ENCODE results near the gene COG5.

Gene COG5

DNA sequence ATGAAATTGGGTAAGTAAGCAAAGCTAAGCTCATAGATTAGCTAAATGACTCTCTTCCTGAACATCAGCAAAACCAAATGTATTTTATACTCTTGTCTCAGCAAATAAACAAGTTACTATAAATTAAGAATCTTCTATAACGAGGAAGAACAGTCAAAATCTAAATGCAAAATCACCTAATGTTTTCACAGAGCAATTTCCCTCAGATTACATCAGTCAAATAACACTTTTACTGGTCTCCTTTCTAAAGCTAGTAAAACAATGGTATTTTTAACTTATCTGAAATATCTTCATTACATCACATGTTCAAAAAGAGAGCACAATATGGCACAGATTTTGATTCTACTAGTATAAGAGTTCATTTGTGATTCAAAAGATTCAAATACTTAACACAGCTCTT, 110.3 kb downstream of the COG5 start:
- no peak for DNase-seq

DNA sequence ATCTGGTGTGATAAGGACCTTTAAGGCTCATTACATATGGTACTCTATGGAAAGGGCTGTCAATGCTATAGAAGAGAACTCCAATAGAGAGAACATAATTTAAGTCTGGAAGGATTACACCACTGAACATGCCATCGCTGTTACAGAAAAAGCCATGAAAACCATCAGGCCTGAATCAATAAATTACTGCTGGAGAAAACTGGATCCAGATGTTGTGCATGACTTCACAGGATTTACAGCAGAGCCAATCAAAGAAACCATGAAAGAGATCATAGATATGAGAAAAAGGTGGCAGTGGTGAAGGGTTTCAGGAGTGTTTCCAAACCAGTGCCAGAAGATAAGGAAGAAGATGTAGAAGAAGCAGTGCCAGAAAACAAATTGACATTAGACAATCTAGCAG, 112.8 kb downstream of the COG5 start:
- DNase-seq = no peak

DNA sequence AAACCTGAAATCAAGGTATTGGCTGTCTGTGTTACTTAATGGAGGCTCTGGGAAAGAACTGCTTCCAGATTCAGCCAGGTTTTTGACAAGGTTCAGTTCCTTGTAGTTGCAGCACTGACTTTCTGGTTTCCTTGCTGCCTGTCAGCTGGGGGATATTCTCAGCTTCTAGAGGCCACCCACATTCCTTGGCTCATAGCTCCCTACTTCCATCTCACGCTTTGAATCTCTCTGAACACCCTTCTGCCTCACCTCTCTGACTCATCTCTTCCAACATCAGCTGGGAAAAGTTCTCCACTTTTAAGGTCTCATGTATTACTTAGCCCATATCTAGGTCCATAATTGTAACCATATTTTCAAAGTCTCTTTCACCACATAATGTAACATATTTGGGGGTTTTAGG, 116.7 kb downstream of the COG5 start:
- no peak for DNase-seq

DNA sequence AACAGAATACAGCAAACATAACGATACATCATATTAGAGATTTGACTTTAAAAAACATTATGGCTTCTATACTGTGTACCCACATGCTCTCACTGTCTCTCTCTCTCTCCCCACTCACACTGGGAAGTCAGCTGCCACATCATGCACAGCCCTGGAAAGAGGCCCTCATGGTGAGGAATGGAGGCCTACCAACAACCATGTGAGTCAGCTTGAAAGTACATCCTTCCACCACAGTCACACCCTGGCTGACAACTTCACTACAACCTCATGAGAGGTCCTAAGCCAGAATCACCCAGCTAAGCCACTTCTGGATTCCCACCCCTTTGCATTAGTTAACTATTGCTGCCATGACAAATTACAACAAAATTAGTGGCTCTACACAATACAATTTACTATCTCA, 117.2 kb downstream of the COG5 start:
- DNase-seq = no peak

DNA sequence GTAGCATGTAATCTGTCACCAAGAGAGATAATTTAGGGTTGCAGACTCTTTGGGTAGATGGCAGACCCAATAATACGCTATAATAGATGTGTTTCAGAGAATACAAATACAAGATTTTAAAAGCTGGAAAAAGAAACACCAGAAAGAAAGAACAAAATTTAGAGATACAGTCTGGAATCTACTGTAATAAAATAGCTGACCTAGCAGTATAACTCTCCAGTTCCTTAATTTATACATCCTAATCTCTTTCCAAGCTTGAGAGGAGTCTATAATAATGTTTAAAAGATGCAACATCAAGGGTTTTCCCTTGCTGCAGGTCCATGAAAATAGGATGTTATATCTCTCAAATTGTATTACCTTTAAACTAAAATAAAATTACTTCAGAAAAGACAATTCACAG, 121.0 kb downstream of the COG5 start:
- DNase-seq = no peak

DNA sequence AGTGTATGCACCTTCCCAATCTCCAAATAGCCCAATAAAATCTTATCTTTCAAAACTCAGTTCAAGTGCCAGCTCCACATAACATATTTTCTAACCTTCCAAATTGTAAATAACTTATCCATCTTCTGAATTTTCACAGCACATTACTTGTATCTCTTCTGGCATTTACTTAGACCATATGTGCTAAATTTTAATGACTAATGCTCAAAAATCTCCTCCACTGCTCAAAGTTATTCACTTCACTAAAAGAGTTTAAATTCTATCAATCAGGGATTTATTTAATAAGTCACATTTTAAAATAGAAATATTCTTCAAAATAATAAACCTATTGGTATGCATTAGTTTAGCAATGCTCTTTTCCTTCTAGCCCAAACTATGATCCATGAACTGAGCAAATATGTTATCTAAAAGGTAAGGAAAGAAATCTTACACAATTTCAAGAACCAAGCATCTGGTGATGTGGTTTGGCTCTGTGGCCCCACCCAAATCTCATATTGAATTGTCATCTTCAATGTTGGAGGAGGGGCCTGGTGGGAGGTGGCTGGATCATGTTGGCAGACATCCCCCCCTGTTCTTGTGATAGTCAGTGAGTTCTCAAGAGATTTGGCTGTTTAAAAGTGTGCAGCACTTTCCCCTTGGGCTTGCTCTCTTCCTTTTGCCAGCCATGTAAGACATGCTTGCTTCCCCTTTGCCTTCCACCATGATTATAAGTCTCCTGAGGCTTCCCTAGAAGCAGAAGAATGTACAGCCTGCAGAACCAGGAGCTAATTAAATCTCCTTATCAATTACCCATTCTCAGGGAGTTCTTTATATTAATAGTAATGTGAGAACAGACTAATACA, 121.9 kb downstream of the COG5 start:
- DNase-seq = no peak

DNA sequence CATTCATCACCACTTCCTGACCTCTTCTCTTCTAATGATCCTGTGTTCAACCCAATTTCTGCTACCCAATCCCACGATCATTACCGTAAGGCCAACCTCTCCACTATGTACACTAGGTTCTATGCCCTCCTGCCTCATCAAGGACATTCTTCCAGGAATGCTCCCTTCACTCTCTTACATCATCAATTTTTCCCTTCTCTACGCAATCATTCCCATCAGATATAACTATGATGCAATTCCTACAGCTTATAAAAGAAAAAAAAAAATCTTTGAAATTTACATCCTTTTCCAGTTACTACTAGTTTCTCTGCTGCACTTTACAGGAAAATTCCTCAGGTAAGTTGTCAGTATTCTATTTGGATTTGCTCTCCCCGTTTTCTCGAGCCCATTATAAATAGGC, 124.7 kb downstream of the COG5 start:
- no peak for DNase-seq

DNA sequence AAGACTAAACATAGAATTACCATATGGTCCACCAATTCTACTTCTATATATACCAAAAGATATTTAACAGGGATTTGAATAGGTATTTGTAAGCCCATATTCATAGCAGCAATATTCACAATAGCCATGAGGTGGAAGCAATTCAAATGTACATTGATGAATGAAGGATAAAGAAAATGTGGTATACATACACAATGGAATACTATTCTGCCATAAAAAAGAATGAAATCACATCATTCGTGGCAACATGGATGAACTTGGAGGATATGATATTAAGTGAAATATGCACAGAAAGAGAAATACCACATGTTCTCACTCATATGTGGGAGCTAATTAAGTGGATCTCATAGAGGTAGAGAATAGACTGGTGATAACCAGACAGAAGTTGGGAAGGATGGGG, 128.0 kb downstream of the COG5 start:
- no peak for DNase-seq

DNA sequence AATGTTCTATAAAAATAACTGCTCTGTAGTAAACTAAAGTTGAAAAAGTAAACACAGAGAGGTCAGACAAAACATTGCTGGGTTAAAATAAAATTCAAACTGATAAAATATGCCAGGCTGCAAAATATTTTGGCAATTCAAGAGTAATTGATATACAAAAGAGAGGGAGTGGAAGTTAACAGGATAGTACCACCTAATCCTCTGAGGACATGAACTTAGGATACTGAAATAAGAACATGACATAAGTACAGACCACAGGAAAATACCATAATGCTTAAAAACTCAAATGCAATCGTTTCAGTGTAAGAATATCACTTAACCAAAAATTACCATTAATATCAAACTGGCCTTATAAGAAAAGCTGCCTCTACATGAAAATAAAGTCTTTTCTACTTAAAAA, 131.5 kb downstream of the COG5 start:
- DNase-seq = no peak

DNA sequence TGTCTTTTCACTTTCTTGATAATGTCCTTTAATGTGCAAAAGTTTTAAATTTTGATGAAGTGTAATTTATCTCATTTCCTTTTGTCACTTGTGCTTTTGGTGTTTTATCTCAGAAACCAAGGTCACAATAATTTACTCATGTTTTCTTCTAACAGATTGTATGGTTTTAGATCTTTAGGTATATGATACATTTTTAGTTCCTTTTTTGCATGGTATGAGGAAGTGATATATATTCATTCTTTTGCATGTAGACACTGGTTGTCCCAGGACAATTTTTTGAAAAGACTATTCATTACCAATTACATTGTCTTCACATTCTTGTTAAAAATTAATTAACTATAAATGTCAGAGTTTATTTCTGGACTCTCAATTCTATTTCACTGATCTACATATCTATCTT, 133.7 kb downstream of the COG5 start:
- DNase-seq = no peak

DNA sequence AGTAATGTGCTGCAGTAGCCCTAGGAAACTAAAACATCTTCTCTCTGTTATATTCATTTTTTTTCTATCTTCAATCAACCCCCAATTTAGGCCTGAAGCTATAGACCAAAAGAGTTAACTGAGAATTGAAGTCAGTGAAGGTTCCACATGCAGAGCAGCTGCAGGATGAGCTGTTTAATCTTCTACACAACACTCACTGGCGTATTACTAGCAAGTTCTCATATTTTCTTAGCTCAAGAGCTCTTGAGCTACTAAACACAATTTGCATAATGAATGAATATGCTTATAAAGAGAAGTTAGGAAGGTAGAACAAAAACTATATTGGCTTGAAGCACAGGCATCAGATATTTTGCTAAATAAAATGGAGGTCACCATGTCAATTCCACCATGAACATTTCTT, 135.1 kb downstream of the COG5 start:
- DNase-seq = no peak

DNA sequence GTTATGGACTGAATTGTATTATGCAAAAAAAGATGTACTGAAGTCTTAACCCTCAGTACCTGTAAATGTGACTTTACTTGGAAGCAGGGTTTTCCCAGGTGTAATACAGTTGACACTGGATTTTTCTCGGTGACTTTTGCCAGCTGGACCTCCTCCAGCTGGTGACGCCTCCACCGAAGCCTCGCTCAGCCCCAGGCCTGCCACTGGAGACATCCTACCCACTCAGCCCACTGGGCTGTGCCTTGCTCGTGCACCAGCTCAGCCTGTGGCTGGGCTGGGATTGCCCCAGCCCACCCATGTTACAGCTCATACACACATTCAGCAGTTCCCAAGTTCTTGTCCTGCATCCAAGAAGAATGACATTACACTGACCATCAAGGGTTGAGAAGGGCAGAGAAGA, 136.3 kb downstream of the COG5 start:
- DNase-seq = no peak

DNA sequence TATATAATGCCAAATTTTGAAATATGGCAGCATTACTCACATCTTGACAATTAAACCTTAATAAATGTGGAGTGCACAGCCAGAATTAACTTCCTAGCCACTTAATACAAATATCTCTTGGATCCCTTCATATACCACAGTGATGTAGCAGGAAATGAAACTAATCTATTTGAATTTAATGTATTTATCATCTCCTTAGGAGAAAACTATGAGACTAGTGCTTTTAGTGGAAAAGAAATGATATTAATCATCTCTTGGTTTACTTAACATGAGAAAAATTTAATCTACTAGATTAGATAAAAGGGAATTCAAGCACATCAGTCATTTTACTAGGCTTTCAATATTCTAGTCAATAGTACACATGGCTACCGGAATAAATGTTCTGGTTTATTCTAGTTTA, 149.5 kb downstream of the COG5 start:
- no peak for DNase-seq

DNA sequence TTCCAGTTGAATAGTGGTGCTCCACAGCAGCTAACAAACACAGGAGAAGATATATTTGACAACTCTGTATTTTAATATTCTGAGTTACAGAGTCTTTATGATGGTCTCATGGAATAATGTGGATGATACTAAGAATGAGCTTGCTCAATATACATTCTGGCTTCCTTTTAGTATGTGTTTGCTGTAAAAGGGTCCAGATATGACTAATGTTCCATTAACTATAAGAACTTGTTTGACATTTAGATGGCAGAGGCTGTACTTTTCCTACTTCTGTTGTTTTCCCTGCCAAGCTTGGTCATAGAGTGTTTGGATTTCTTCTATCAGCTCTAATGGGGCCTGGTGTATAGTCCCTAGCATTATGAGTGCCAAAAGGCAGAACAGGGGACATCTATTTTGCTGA, 155.4 kb downstream of the COG5 start:
- DNase-seq = no peak

DNA sequence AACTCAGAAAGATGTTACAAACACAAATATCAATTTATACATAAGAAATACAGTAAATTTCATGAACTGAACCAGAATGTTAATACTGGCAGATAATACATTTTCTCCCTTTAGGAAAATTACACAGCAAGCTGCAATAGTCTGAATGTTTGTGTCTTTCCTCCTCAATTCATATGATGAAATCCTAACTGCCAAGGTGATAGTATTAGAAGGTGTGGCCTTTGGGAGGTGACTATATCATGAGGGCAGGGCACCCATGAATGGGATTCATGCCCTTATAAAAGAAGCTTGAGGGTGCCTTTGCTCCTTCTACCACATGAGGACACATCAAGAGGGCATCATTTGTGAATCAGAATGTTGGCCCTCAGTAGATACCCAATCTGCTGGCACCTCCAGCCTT, 158.2 kb downstream of the COG5 start:
- DNase-seq = no peak

DNA sequence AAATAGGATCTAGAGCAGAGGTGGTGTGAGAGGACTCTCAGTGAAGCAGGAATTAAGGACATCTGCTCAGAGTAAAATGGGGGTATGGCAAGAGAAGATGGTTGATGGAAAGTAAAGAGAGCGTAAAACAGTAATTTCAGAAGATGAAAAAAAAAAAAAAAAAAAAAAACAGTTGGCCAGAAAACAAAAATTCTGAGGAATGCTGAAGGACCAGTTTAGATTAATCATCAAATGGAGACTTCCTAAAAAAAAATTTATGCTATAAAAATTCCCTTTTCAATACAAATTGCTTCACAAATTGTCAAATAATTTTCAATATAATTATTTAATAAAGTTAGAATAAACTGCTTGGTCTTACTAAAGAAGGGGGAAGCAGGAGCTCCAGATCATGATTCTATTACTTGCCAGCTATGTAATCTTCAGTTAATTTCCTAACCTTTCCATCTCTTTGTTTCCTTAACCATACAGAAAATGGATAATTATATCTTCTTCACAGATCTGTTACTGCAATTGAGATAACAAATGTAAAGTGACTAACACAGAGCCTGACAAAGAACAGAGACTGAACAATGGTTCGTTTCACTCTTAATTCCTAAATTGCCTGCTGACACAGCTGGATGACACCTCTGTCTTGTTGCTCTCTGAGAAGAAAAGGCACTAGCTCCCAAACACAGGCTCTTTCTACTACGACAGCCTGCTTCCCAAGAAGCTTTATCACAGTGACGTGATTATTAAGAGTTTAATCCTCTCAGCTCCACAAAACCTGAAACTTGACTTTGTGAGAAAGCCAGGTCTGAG, 158.8 kb downstream of the COG5 start:
- peak in 1 of 2 experiments; percentile 15 for DNase-seq

DNA sequence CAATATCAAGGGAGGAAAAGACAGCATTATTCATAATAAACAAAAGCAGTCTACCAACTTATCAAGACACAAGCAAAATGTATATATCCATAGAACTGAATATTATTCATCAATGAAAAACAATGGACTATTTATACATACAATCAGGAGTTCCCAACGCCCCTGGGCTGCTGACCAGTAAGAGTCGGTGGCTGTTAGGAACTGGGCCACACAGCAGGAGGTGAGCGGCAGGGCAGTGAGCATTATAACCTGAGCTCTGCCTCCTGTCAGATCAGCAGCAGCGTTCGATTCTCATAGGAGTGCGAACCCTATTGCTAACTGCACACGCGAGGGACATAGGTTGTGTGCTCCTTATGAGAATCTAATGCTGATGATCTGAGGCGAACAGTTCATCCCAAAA, 165.6 kb downstream of the COG5 start:
- no peak for DNase-seq

DNA sequence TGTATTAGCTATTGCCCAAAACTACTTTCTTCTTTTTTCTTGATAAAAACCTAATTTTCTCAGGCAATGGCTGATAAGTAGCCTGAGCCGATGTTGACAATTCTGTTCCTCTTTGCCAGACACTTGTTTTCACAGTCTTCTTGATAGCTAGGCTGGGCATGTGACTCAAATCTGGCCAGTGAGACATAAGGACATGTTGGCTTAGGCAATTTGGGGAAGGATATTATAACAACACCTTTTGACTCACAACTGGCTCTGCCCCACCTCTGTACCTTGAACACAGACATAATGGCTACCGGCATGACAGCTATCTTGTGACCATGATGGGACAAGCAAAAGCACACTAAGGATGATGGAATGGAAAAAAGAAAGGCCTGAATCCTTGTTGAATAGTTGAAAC, 166.7 kb downstream of the COG5 start:
- peak in 1 of 2 experiments; percentile 23 for DNase-seq

DNA sequence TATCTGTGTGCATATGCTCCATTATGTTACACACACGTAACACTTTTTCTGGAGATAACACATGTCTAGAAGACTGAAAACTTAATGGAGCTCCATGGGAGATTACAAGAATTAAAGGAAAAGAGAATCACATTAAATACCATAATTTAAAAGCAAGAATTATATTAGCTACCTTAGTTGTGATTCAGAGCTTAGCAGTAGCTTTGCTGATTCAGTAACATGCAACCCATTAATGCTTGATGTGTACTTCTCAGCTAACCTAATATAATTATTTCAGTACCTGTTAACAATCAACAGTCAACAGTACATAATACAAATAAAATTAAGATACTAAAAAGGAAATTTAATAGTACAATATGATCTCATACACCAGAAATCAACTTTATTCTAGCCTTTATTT, 167.6 kb downstream of the COG5 start:
- no peak for DNase-seq

DNA sequence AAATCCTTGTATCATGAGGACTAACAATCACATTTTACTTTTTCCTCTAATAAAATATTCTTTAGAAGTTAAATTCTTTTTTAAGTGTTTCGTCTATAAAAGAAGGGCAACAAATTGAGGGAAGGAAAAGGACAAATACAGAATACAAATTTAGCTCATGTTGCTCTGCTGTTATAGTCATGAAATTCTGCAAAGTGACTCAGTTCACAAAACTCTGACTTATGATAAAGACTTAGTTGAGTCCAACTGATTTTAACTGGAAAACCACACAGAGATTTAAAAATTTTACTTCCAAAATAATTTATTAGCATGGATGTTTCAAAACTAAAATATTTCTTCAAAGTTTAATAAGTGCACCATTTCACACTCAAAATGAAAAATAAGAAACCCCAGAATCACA, 168.9 kb downstream of the COG5 start:
- DNase-seq = no peak

DNA sequence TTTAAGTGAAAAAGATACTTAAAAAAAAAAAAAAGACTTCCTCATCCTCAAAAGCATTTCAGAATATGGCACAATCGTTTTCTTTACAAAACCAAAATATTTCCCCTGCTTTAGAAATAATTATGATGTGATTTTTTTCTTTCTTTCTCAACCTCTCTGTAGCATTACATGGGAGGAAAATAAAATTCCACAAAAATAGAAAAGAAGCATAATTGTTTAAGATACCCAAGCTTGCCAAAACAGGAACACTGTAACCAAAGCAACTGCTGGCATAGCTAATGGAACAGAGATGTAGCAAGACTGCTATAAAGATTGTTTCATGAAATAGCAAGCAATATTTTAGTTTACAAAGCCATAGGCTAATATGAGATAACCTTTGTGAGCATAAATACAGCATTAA, 169.4 kb downstream of the COG5 start:
- no peak for DNase-seq

DNA sequence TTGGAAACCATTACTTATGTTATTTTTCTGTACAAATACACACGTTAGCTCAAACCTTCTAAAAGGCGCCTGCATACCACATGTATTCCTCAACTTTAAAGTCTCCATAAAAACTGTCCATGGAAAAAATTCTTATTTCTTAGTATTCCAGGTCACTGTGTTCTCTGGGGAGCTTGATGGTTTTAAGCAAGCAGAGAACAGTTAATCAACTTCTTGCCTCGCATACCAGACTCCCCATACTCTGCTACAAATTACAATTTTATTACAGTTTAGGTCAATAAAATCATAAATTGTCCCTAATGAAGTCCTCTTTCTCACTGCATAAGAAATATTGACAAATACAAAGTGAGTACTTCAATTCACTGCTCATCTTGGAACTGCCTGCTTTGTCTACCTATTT, 170.9 kb downstream of the COG5 start:
- no peak for DNase-seq

DNA sequence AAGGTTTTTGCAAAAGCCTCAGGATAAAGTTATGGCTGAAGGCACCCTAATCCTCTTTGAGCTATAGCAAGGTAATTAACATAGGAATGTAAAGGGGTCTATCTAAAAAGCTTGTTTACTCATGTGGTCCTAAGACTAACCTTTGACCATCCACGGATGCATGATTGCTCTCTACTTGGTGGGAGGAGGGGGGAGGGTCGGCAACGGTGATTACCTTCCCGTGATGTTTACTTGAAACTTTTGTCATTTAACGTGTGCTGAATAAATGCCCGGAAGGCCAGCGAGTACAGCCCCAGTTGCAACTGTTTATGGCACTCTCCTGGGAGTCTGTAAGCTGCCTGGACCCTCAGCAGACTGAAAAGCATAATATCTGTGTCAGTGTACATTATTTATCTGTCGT, 172.8 kb downstream of the COG5 start:
- no peak for DNase-seq

DNA sequence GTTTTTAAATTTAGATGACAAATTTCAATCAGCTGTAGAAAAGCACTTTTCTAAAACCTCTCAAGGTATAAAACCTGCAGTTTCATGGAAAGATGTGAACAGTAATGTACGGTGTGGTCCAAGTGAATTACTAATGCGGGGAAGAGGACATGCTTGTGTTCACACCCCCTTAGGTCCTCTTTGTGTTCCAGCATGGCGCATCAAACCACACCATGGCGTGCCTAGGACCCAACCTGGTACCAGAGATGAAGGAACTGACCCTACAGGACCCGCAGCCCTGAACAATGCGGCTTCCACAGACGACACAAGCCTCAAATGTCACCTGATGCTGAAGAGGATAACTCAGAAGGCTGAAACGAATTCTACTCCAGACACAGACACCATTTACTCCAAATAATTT, 175.1 kb downstream of the COG5 start:
- no peak for DNase-seq

Measured in NCI-H2081 (cell line).